Measurements from ENCODE around the gene ALDH1L1. TPM values are rescaled to one million over a fixed set of nuclear protein-coding genes. Genes with fewer than 3 reads are reported as not detected.

Gene ALDH1L1
- total RNA-seq, 1 experiment from 2014 or later = 0.36 TPM

DNA sequence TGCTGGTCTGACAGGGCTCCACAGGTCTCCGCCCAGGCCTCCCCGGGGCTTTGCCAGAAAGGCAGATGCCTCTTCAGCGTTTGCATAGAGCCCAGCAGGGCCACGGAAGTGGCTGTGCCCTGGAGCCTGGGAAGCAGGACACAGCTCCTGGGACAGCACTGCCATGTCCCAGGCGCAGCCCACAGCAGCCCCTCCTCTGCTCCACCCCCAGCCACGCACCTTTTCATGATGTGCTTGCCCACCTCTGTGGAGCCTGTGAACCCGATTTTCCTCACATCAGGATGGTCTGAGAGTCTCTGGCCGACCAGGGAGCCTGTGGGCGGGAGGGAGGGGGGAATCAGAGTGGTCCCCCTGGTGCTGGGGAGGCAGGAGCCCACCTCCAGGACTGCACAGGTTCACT lies 62.6 kb downstream of the ALDH1L1 start:
- CTCF ChIA-PET = interaction anchor here (1.0 kb wide), 1 partner anchor 15 kb away, joined by 4 read pairs; no protein-coding TSS in a partner anchor
- POLR2A ChIA-PET = no interaction called here
- DNase-seq (ENCODE audit: low read depth, low spot score) (no peak), ATAC-seq (no peak)
- H3K4me1 ChIP-seq (ENCODE audit: control insufficient read depth, insufficient read depth, low read length) = no peaks in the 10 kb centered on the region
- in situ Hi-C loops (cut with HindIII; ENCODE audit: low pct_unique_long_range_greater_than_20kb, low sequenced_read_pairs) (no loop called here), intact Hi-C loops (cut with micrococcal nuclease; ENCODE audit: unreplicated experiment) (no loop called here)
- no peak overlapping the region for H3K4me3 ChIP-seq (ENCODE audit: low read depth in 2 of 2, low read length in 2 of 2)
- no peak overlapping the region for H3K27ac ChIP-seq (ENCODE audit: low read length)
- no peaks in the 10 kb centered on the region for H3K9me3 ChIP-seq (ENCODE audit: control insufficient read depth, insufficient read depth, low read depth, low read length)
- H3K36me3 ChIP-seq (ENCODE audit: control insufficient read depth, insufficient read depth, low read length) = no peaks in the 10 kb centered on the region
- peaks cover 16% of the 10 kb centered on the region for H3K27me3 ChIP-seq (ENCODE audit: control insufficient read depth, insufficient read depth, low read length)
- BruUV-seq (replicated peaks) = no TSS peak
- TF ChIP-seq, protein P1, sequence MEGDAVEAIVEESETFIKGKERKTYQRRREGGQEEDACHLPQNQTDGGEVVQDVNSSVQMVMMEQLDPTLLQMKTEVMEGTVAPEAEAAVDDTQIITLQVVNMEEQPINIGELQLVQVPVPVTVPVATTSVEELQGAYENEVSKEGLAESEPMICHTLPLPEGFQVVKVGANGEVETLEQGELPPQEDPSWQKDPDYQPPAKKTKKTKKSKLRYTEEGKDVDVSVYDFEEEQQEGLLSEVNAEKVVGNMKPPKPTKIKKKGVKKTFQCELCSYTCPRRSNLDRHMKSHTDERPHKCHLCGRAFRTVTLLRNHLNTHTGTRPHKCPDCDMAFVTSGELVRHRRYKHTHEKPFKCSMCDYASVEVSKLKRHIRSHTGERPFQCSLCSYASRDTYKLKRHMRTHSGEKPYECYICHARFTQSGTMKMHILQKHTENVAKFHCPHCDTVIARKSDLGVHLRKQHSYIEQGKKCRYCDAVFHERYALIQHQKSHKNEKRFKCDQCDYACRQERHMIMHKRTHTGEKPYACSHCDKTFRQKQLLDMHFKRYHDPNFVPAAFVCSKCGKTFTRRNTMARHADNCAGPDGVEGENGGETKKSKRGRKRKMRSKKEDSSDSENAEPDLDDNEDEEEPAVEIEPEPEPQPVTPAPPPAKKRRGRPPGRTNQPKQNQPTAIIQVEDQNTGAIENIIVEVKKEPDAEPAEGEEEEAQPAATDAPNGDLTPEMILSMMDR (IDR thresholded peaks at IDR 0.05) = no peak
- TF ChIP-seq TCF7L2 (IDR thresholded peaks at IDR 0.05; ENCODE audit: low read depth, low read length) (no peak), SIN3A (IDR thresholded peaks at IDR 0.05; ENCODE audit: borderline replicate concordance, insufficient read depth, low read depth, low read length) (no peak), POLR2AphosphoS5 (IDR thresholded peaks at IDR 0.05; ENCODE audit: low read depth, low read length) (no peak)
- TF ChIP-seq, protein P2, sequence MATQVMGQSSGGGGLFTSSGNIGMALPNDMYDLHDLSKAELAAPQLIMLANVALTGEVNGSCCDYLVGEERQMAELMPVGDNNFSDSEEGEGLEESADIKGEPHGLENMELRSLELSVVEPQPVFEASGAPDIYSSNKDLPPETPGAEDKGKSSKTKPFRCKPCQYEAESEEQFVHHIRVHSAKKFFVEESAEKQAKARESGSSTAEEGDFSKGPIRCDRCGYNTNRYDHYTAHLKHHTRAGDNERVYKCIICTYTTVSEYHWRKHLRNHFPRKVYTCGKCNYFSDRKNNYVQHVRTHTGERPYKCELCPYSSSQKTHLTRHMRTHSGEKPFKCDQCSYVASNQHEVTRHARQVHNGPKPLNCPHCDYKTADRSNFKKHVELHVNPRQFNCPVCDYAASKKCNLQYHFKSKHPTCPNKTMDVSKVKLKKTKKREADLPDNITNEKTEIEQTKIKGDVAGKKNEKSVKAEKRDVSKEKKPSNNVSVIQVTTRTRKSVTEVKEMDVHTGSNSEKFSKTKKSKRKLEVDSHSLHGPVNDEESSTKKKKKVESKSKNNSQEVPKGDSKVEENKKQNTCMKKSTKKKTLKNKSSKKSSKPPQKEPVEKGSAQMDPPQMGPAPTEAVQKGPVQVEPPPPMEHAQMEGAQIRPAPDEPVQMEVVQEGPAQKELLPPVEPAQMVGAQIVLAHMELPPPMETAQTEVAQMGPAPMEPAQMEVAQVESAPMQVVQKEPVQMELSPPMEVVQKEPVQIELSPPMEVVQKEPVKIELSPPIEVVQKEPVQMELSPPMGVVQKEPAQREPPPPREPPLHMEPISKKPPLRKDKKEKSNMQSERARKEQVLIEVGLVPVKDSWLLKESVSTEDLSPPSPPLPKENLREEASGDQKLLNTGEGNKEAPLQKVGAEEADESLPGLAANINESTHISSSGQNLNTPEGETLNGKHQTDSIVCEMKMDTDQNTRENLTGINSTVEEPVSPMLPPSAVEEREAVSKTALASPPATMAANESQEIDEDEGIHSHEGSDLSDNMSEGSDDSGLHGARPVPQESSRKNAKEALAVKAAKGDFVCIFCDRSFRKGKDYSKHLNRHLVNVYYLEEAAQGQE (IDR thresholded peaks at IDR 0.05; ENCODE audit: insufficient read depth in 1 of 2, low read depth in 2 of 2, low read length in 1 of 2) = no peak

DNA sequence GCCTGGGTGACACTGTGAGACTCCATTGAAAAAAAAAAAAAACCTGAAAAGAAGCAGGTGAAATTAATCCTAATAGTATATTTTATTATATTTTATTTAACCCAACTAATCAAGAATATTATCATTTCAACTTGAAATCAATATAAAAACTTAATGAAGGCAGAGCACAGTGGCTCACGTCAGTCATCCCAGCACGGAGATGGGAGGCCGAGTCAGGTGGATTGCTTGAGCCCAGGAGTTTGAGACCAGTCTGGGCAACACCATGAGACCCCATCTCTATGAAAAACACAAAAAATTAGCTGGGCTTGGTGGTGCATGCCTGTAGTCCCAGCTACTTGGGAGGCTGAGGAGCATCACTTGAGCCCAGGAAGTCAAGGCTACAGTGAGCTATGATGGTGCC lies 63.2 kb downstream of the ALDH1L1 start:
- Histone ChIP-seq H3K4me1 (ENCODE audit: control insufficient read depth, insufficient read depth, low read length) (no peaks in the 10 kb centered on the region), H3K9me3 (ENCODE audit: control insufficient read depth, insufficient read depth, low read depth, low read length) (no peaks in the 10 kb centered on the region), H3K4me3 (ENCODE audit: low read depth in 2 of 2, low read length in 2 of 2) (no peak overlapping the region), H3K36me3 (ENCODE audit: control insufficient read depth, insufficient read depth, low read length) (no peaks in the 10 kb centered on the region), H3K27me3 (ENCODE audit: control insufficient read depth, insufficient read depth, low read length) (peaks cover 10% of the 10 kb centered on the region), H3K27ac (ENCODE audit: low read length) (no peak overlapping the region)
- no TSS peak for BruUV-seq (replicated peaks)
- POLR2A ChIA-PET = no interaction called here
- DNase-seq (ENCODE audit: low read depth, low spot score) = no peak
- intact Hi-C loops (cut with micrococcal nuclease; ENCODE audit: unreplicated experiment) = no loop called here
- in situ Hi-C loops (cut with HindIII; ENCODE audit: low pct_unique_long_range_greater_than_20kb, low sequenced_read_pairs) = no loop called here
- TF ChIP-seq SIN3A (IDR thresholded peaks at IDR 0.05; ENCODE audit: borderline replicate concordance, insufficient read depth, low read depth, low read length) (no peak), TCF7L2 (IDR thresholded peaks at IDR 0.05; ENCODE audit: low read depth, low read length) (no peak), POLR2AphosphoS5 (IDR thresholded peaks at IDR 0.05; ENCODE audit: low read depth, low read length) (no peak)
- TF ChIP-seq, protein P1 (IDR thresholded peaks at IDR 0.05) = no peak
- TF ChIP-seq, protein P2 (IDR thresholded peaks at IDR 0.05; ENCODE audit: insufficient read depth in 1 of 2, low read depth in 2 of 2, low read length in 1 of 2) = no peak
- CTCF ChIA-PET = interaction anchor here (0.7 to 1.0 kb wide), 2 partner anchors 10 to 16 kb away, joined by 4 read pairs; no protein-coding TSS in a partner anchor
- ATAC-seq = no peak
